HepG2 (cell line): ENCODE results near the gene C20orf144. TPM values are rescaled to one million over a fixed set of nuclear protein-coding genes. Genes with fewer than 3 reads are reported as not detected.

Experiments
- AGO1 ChIP-seq: fragments of 200-400 bp; formaldehyde crosslinking; IDR thresholded peaks from 2 replicates; pipeline ENCODE4 v1.6.1; 2017; ENCODE audit warnings: mild to moderate bottlenecking, low read depth, low read length, moderate library complexity; ENCODE audit not compliant: poor library complexity, severe bottlenecking
- BORCS8-MEF2B ChIP-seq: sonication (generic); formaldehyde crosslinking; IDR thresholded peaks from 2 replicates; pipeline ENCODE4 v1.8.0; 2022; ENCODE audit warnings: mild to moderate bottlenecking, missing genetic modification reagents
- ELF1 ChIP-seq: sonication (generic); formaldehyde crosslinking; IDR thresholded peaks from 2 replicates; pipeline ENCODE4 v1.4.0; 2020; ENCODE audit warnings: missing genetic modification reagents
- FOXA3 ChIP-seq: IDR thresholded peaks from 2 replicates; pipeline ENCODE4 v1.6.1; 2016; ENCODE audit warnings: missing genetic modification reagents, missing compliant biosample characterization
- FOXK1 ChIP-seq: sonication (generic); formaldehyde crosslinking; IDR thresholded peaks from 2 replicates; pipeline ENCODE4 v1.4.0; 2020; ENCODE audit warnings: low read depth, missing genetic modification reagents, borderline replicate concordance
- HES4 ChIP-seq: sonication (generic); formaldehyde crosslinking; IDR thresholded peaks from 2 replicates; pipeline ENCODE4 v1.9.0; 2021; ENCODE audit warnings: mild to moderate bottlenecking, missing genetic modification reagents, borderline replicate concordance
- HIVEP1 ChIP-seq: sonication (generic); formaldehyde crosslinking; IDR thresholded peaks from 2 replicates; pipeline ENCODE4 v1.4.0; 2020; ENCODE audit warnings: mild to moderate bottlenecking, missing genetic modification reagents
- KLF6 ChIP-seq: IDR thresholded peaks from 2 replicates; pipeline ENCODE4 v1.8.0; 2016; ENCODE audit warnings: missing biosample characterization, missing genetic modification reagents
- KMT2A ChIP-seq: sonication (generic); formaldehyde crosslinking; IDR thresholded peaks from 2 replicates; pipeline ENCODE4 v1.4.0; 2020; ENCODE audit warnings: missing genetic modification reagents
- MATR3 ChIP-seq: sonication (generic); formaldehyde crosslinking; IDR thresholded peaks from 2 replicates; pipeline ENCODE4 v1.4.0; 2020; ENCODE audit warnings: missing genetic modification reagents
- PAWR ChIP-seq: sonication (generic); formaldehyde crosslinking; IDR thresholded peaks from 2 replicates; pipeline ENCODE4 v1.4.0; 2020; ENCODE audit warnings: missing genetic modification reagents, mild to moderate bottlenecking, borderline replicate concordance
- PRPF4 ChIP-seq: fragments of 200-400 bp; formaldehyde crosslinking; IDR thresholded peaks from 2 replicates; pipeline ENCODE4 v1.6.1; 2016; ENCODE audit warnings: low read length, low read depth; ENCODE audit not compliant: poor library complexity, severe bottlenecking
- RBAK ChIP-seq: sonication (generic); formaldehyde crosslinking; IDR thresholded peaks from 2 replicates; pipeline ENCODE4 v1.5.1; 2020; ENCODE audit warnings: mild to moderate bottlenecking, missing genetic modification reagents
- SETDB1 ChIP-seq: sonication (generic); formaldehyde crosslinking; IDR thresholded peaks from 2 replicates; pipeline ENCODE4 v1.5.1; 2020; ENCODE audit warnings: missing genetic modification reagents, mild to moderate bottlenecking, borderline replicate concordance
- SIN3A ChIP-seq: IDR thresholded peaks from 2 replicates; pipeline ENCODE4 v1.6.1; 2011; ENCODE audit warnings: low read depth, mild to moderate bottlenecking, control low read depth, low read length, borderline replicate concordance
- SMAD9 ChIP-seq: sonication (generic); formaldehyde crosslinking; IDR thresholded peaks from 2 replicates; pipeline ENCODE4 v1.5.1; 2020; ENCODE audit warnings: mild to moderate bottlenecking, missing genetic modification reagents
- ZKSCAN8 ChIP-seq: IDR thresholded peaks from 2 replicates; pipeline ENCODE4 v1.6.1; 2016; ENCODE audit warnings: borderline replicate concordance, missing genetic modification reagents, missing compliant biosample characterization
- ZNF12 ChIP-seq: sonication (generic); formaldehyde crosslinking; IDR thresholded peaks from 2 replicates; pipeline ENCODE4 v1.5.0; 2020; ENCODE audit warnings: missing genetic modification reagents
- ZNF160 ChIP-seq: sonication (generic); formaldehyde crosslinking; IDR thresholded peaks from 2 replicates; pipeline ENCODE4 v1.8.0; 2022; ENCODE audit warnings: mild to moderate bottlenecking, inconsistent platforms, missing genetic modification reagents
- ZNF761 ChIP-seq: sonication (generic); formaldehyde crosslinking; conservative IDR thresholded peaks from 2 replicates; pipeline ENCODE4 v1.4.0; 2020; ENCODE audit warnings: mild to moderate bottlenecking, missing genetic modification reagents
- polyA plus RNA-seq, 8 experiments: library from polyadenylated mRNA; depleted of rRNA in 3 of 8; stranded (reverse) in 7 of 8; unstranded in 1 of 8; fragments of >200 nt; fragmentation: Illumina TruSeq in 4 of 8; extraction: Trizol in 4 of 8; gene quantifications; 2 replicates each; pipeline versions ENCODE4 v1.2.1 to v1.2.3, GENCODE V29; 2011 to 2016; ENCODE audit warnings: low read depth in 4 of 8, missing spikeins in 1 of 8, mixed read lengths in 1 of 8; ENCODE audit not compliant: insufficient read depth in 1 of 8
- total RNA-seq, 5 experiments: library from RNA; depleted of rRNA; stranded (reverse); fragments of >200 nt; fragmentation: Illumina TruSeq; extraction: Trizol; gene quantifications; 2 replicates each; pipeline ENCODE4 v1.2.3, GENCODE V29; 2016; ENCODE audit warnings: low read depth in 1 of 5
- TF ChIP-seq, protein P1 (sequence below): sonication (generic); formaldehyde crosslinking; conservative IDR thresholded peaks from 2 replicates; pipeline ENCODE4 v1.8.0; 2022; ENCODE audit warnings: mild to moderate bottlenecking, moderate library complexity, missing genetic modification reagents
- TF ChIP-seq, protein P2 (sequence below): fragments of 450-650 bp; IDR thresholded peaks from 2 replicates; pipeline ENCODE4 v1.6.1; 2016
- TF ChIP-seq, protein P3 (sequence below): sonication (generic); formaldehyde crosslinking; IDR thresholded peaks from 2 replicates; pipeline ENCODE4 v1.4.0; 2020; ENCODE audit warnings: mild to moderate bottlenecking, missing genetic modification reagents
- TF ChIP-seq, protein P4 (sequence below): sonication (generic); formaldehyde crosslinking; IDR thresholded peaks from 2 replicates; pipeline ENCODE4 v1.8.0; 2022; ENCODE audit warnings: mild to moderate bottlenecking, missing genetic modification reagents

C20orf144 gene
- total and polyA plus RNA-seq, 2 of the 13 experiments (the other 11 are each of a cell fraction or from before 2014, with no cell fraction given): 0.09 to 0.16 TPM

DNA sequence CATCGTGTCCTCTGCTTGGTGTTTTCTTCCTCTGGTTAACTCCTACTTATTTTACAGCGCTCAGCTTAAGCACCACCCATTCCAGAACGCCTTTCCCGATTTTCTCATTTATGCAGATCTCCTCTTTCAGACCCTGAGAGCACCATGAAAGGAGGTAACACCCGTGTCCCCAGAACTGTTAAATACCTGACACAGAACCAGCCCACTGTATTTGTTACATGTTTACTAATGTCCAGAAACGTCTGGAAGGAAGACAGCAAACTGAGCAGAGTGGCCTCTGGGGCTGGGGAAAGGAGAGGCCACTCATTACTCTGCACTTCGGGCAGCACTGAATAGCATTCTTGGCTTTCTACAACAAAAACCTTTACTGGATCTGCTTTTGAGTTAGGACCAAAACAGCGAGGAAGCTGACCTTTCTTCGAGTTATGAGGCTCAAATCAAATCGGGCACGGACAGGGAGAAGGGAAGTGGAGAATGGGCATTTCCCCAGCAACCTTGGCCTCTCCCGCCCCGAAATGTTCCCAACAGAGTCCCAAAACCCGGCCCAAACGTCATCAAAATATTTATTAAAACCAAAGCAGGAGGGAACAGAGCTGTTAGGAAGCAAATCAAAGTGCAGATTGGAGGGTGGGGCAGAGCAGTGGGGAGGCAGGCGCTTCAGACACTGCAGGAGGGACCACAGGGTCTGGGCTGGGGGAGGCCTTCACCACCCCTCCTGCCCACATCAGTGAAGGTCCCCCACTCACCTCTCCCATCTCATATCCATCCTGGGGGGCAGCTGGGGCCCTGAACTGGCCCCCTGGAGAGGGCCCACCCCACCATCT is 13.2 kb downstream of the C20orf144 start (continued):
- TF ChIP-seq MATR3 (CRISPR knock-in tag): no peak
- no peak for TF ChIP-seq KLF6 (CRISPR knock-in tag)
- TF ChIP-seq BORCS8-MEF2B (CRISPR knock-in tag): 0 out of 2 replicates have a peak, but pooled peaks have one; percentile 23
- TF ChIP-seq PRPF4: no peak
- 0 out of 2 replicates have a peak, but pooled peaks have one; percentile 10 for TF ChIP-seq RBAK (CRISPR knock-in tag)
- no peak for TF ChIP-seq SETDB1
- TF ChIP-seq, protein P1, sequence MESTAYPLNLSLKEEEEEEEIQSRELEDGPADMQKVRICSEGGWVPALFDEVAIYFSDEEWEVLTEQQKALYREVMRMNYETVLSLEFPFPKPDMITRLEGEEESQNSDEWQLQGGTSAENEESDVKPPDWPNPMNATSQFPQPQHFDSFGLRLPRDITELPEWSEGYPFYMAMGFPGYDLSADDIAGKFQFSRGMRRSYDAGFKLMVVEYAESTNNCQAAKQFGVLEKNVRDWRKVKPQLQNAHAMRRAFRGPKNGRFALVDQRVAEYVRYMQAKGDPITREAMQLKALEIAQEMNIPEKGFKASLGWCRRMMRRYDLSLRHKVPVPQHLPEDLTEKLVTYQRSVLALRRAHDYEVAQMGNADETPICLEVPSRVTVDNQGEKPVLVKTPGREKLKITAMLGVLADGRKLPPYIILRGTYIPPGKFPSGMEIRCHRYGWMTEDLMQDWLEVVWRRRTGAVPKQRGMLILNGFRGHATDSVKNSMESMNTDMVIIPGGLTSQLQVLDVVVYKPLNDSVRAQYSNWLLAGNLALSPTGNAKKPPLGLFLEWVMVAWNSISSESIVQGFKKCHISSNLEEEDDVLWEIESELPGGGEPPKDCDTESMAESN (CRISPR knock-in tag): no peak; the same call in 1 of the 2 replicates
- TF ChIP-seq PAWR (CRISPR knock-in tag): 0 out of 2 replicates have a peak, but pooled peaks have one; percentile 13
- TF ChIP-seq AGO1: no peak
- no peak; the same call in 1 of the 2 replicates for TF ChIP-seq ZKSCAN8 (CRISPR knock-in tag)
- TF ChIP-seq ZNF761 (CRISPR knock-in tag): no peak
- 0 out of 2 replicates have a peak, but pooled peaks have one; percentile 7 for TF ChIP-seq HIVEP1 (CRISPR knock-in tag)
- TF ChIP-seq SIN3A: 0 out of 2 replicates have a peak, but pooled peaks have one; percentile 12
- TF ChIP-seq, protein P2, sequence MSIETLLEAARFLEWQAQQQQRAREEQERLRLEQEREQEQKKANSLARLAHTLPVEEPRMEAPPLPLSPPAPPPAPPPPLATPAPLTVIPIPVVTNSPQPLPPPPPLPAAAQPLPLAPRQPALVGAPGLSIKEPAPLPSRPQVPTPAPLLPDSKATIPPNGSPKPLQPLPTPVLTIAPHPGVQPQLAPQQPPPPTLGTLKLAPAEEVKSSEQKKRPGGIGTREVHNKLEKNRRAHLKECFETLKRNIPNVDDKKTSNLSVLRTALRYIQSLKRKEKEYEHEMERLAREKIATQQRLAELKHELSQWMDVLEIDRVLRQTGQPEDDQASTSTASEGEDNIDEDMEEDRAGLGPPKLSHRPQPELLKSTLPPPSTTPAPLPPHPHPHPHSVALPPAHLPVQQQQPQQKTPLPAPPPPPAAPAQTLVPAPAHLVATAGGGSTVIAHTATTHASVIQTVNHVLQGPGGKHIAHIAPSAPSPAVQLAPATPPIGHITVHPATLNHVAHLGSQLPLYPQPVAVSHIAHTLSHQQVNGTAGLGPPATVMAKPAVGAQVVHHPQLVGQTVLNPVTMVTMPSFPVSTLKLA: no peak
- TF ChIP-seq ZNF160 (CRISPR knock-in tag): no peak
- no peak for TF ChIP-seq ZNF12 (CRISPR knock-in tag)
- TF ChIP-seq KMT2A: no peak
- 0 out of 2 replicates have a peak, but pooled peaks have one; percentile 3 for TF ChIP-seq HES4
- TF ChIP-seq, protein P3, sequence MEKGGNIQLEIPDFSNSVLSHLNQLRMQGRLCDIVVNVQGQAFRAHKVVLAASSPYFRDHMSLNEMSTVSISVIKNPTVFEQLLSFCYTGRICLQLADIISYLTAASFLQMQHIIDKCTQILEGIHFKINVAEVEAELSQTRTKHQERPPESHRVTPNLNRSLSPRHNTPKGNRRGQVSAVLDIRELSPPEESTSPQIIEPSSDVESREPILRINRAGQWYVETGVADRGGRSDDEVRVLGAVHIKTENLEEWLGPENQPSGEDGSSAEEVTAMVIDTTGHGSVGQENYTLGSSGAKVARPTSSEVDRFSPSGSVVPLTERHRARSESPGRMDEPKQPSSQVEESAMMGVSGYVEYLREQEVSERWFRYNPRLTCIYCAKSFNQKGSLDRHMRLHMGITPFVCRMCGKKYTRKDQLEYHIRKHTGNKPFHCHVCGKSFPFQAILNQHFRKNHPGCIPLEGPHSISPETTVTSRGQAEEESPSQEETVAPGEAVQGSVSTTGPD (CRISPR knock-in tag): no peak
- TF ChIP-seq, protein P4, sequence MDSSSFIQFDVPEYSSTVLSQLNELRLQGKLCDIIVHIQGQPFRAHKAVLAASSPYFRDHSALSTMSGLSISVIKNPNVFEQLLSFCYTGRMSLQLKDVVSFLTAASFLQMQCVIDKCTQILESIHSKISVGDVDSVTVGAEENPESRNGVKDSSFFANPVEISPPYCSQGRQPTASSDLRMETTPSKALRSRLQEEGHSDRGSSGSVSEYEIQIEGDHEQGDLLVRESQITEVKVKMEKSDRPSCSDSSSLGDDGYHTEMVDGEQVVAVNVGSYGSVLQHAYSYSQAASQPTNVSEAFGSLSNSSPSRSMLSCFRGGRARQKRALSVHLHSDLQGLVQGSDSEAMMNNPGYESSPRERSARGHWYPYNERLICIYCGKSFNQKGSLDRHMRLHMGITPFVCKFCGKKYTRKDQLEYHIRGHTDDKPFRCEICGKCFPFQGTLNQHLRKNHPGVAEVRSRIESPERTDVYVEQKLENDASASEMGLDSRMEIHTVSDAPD (CRISPR knock-in tag): no peak
- 0 out of 2 replicates have a peak, but pooled peaks have one; percentile 6 for TF ChIP-seq ELF1 (CRISPR knock-in tag)
- TF ChIP-seq SMAD9: 0 out of 2 replicates have a peak, but pooled peaks have one; percentile 69
- TF ChIP-seq FOXA3: 0 out of 2 replicates have a peak, but pooled peaks have one; percentile 3
- peak; percentile 22; the same call in 1 of the 2 replicates for TF ChIP-seq FOXK1 (CRISPR knock-in tag)
